Stimulated activated CD8-positive, alpha-beta memory T cell treated with anti-CD3 and anti-CD28 coated beads, Interleukin-15, amount 100 ng/mL, for 48 hours (primary cell): ENCODE measurements around the gene TMEM245.

ENCODE experiments used
- DNase-seq, 2 donors: peaks; one replicate each; pipeline ENCODE4 v3.0.0-alpha.2; 2020; ENCODE audit warnings: low read depth in 2 of 2

The TMEM245 gene

GRCh38 chr9:109101202-109101595, 18.5 kb downstream of the TMEM245 start:
- DNase-seq, result no peak

- no peak for DNase-seq
Measured at GRCh38 chr9:109100543-109101201, 19.1 kb downstream of the TMEM245 start.

- DNase-seq, result no peak
Measured at GRCh38 chr9:109098960-109099308, 20.8 kb downstream of the TMEM245 start.

DNA sequence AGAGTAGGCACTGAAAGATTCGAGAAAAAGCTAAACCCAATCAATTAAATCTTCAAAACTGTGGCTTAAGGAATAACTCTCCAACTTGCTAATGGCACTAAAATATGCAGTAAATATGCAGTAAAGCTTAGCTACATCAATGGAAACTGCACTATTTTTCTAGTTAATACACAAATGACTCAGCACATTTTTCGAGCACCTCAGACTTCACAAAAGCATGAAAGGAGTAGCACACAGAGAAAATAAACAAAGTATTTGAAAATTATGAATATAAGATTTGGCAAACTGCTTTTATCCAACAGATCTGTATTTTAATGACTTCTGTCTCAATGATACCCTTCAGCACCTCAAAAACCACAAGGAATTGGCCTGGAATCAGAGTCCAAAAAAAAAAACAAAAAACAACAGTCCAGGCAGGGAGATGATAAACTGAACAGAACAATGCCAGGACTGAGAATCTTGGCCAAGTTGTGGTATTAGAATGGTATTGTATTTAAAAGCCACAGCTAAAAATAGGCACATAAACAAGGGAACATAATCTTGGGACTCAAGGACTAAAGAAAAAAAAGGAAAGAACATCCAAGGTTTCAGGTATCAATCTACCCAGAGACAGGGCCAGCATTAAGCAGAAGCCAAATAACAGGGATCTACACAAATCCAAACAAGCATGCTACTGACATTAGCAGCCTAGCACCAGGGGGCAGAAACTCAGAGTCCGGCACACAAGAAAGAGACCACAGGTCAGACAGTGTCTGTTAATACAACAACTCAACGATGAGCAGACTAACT, 21.4 kb downstream of the TMEM245 start:
- DNase-seq, result no peak

- DNase-seq, result no peak
Measured at GRCh38 chr9:109097146-109097545, 22.6 kb downstream of the TMEM245 start.

DNA sequence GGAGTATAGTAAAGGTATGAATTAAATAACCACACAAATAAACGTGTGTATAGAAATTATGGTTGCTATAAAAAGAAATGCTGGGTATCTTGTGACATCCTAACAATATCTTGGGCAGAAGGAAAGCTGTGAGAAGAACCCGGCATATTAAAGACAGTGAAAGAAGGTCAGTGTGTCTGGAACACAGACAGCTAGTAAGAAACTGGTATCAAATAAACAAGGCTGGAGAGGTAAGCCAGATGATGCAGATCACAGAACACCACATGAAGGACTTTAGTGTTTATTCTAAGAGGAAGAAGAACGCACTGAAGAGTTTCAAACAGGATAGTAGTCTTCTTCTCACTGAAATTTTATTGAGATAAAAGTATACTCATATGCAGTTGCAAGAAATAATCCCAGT, 24.4 kb downstream of the TMEM245 start:
- no peak for DNase-seq

DNA sequence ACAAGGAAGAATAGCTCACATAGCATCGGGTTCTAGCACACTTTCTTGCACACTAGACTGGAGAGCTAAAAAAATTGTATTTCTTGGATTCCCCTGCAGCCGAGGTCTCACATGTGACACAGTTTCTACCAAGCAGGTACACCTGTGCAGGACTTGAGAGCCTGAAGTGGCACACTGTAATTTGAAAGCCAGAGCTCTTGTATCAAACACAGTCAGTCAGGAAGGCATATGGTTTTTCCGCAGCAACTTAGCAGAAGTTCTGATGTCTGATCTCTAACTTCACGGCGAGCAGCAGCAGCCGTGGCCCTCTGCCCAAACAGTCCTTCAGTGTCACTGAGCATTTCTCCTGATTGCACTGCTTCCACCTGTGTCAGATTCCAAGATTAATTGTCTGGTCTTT, 25.5 kb downstream of the TMEM245 start:
- no peak for DNase-seq

DNA sequence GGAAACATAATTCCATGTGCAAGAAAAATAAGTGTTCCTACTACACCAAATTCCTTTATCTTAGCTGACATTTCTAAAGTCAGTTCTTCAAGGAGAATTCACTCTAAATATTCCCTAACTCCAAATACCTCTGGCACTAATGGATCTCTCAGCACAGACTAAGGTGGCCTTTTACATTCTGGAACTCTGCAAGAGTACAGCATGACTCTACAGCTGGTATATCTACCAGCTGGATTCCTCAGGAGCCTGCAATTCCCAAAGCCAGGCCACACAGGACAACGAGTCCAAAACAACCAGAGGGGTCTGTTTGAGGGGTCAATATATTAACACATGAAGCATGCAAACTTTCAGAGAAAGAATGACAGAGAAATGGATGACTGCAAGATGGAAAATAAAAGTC, 27.2 kb downstream of the TMEM245 start:
- DNase-seq, result no peak

- DNase-seq, result no peak
Measured at GRCh38 chr9:109092051-109092580, 27.6 kb downstream of the TMEM245 start.

DNA sequence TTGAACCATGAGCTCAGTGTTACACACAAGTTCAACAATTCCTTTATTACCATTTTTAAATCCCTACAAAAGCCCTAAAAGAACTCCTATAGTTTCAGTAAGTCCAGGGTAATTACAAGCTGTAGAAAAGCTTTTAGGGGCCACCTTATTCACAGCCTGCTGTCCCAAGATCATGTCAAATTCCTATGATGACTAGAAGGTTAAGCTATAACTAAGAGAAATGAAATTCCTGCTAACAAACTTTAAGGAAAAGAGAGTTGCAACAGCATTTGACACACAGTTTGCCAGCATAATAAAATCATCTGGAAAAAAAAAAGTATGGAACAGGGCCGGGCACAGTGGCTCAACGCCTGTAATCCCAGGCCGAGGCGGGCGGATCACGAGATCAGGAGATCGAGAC, 31.5 kb downstream of the TMEM245 start:
- DNase-seq, result no peak

DNA sequence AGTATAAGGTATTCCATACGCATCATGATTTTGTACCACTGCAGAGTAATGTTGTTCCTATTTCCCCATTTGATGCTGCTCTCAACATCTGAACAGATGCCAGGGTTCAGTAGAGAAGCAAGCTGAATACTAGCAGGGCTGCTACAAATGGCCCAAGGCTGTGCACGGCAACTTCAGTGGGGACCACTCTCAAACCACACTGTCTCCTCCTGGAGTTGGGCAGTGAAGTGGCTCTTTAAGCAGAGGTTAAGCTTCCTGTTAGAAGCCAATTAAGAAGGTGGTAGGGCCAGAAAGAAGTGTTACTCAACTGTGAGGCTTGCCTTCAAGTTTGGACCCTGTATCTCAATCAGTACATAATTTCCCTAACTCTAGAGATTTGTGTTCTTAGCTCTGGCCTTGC, 32.0 kb downstream of the TMEM245 start:
- DNase-seq, result no peak

GRCh38 chr9:109086221-109086620, 33.5 kb downstream of the TMEM245 start:
- DNase-seq, result no peak

DNA sequence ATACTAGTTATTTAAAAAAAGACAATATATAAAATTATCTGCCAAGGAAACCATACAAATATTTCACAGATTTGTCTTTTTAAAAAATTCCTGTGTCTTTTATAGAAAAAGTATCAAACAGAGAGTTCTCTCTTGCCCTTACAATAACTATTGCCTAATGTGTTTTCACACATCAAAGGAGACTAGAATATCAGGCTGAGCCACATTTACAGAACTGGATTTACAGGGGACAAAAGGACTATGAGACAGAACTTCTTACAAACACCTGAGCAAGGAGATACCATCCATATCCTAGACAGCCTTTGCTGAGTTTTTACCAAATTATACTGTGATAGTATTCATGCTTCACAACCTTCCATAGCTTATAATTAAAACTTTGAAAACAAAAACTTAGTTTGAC, 34.2 kb downstream of the TMEM245 start:
- no peak for DNase-seq

DNA sequence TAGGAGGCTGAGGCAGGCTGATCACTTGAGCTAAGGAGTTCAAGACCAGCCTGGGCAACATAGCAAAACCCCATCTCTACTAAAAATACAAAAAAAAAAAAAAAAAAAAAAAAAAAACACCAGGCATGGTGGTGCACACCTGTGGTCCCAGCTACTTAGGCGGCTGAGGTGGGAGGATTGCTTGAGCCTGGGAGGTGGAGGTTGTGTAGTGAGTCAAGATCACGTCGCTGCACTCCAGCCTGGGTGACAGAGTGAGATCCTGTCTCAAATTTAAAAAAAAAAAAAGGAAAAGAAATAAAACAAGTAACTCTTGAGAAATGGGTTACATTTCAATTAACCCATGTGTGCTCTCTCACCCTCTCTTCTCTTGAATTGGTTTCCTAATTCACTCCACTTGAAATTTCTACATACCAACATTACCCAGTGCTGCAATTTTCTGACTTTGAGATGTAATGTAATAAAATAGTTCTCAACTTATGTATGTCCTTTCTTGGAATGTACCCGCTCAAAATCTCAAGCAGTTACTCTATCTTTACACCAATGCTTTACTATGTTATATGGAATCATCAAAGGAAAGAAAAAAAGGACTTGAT, 35.8 kb downstream of the TMEM245 start:
- DNase-seq, result no peak

- no peak for DNase-seq
Measured at GRCh38 chr9:109083141-109083540, 36.6 kb downstream of the TMEM245 start.

- DNase-seq, result no peak
Measured at GRCh38 chr9:109082091-109082620, 37.6 kb downstream of the TMEM245 start.

DNA sequence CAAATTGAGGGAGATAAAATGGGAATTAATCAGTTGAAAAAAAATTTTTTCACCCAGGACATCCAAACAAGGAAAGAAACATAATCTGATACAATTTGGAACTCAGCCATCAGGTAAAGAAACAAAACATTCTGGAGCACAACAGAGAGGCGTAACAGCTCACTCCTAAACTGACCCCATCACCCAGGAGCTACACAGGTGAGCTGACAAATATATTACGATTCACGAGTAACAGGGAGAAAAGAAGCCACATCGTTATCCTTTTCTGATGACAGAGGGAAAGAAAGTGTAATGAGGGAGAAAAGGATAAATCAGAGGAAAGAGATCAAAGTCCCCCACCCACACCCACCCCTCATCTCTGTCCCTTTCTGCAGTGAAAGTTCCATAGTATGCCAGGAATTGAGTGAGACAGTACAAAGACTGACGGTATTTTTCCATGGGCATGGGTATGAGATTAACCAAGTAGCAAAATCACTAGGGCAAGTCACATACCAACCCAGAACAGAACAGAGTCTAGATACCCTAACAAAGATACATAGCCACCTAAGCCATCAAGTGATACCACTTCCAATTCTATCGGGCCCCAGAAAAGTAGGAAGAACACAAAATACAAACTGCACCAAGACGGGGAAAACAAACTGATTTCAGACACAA, 45.4 kb downstream of the TMEM245 start:
- no peak for DNase-seq

- no peak for DNase-seq
Measured at GRCh38 chr9:109072821-109073435, 46.8 kb downstream of the TMEM245 start.

GRCh38 chr9:109072133-109072692, 47.5 kb downstream of the TMEM245 start:
- DNase-seq, result no peak

GRCh38 chr9:109068764-109069163, 51.0 kb downstream of the TMEM245 start:
- DNase-seq, result no peak

DNA sequence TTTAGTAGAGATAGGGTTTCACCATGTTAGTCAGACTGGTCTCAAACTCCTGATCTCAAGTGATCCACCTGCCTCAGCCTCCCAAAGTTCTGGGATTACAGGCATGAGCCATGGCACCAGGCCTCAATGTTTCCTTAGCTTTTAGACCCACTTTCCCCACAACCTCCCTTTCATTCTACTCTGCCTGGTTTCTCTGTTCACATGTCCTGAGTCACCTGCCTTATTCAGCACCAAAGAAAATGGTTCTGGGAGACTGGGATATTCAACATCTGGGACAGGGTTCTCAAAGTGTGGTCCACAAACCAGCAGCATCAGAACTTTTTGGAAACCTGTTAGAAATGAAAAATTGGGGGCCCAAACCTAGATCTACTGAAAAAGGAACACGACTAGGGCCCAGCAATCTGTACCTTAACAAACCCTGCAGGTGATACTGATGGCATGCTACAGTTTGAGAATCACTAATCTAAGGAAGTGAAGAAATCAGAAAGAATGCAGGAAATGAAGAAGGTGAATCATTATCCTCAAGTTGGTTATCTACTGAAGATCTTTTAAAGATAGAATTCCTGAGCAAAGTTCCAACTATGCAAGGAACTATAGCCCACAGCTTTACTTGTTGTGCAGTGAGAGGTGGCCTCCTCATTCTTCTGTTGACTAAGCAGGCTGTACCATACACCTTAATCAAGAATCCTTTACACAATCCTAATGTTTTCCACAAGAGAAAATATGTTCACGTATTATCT, 54.6 kb downstream of the TMEM245 start:
- DNase-seq, result no peak
